DND-41 (cell line): ENCODE measurements around the gene ARHGAP31.

Experiments used
- EZH2 ChIP-seq: IDR thresholded peaks from 3 replicates; pipeline ENCODE4 v1.6.1; 2012; ENCODE audit warnings: borderline replicate concordance, low read depth, mild to moderate bottlenecking, moderate library complexity, low read length, inconsistent platforms; ENCODE audit not compliant: severe bottlenecking
- TF ChIP-seq, protein P1 (sequence below): IDR thresholded peaks from 2 replicates; pipeline ENCODE4 v1.5.1; 2012; ENCODE audit warnings: borderline replicate concordance, low read length, moderate library complexity, mild to moderate bottlenecking; ENCODE audit not compliant: poor library complexity, severe bottlenecking; ENCODE audit errors: extremely low read depth

DNA sequence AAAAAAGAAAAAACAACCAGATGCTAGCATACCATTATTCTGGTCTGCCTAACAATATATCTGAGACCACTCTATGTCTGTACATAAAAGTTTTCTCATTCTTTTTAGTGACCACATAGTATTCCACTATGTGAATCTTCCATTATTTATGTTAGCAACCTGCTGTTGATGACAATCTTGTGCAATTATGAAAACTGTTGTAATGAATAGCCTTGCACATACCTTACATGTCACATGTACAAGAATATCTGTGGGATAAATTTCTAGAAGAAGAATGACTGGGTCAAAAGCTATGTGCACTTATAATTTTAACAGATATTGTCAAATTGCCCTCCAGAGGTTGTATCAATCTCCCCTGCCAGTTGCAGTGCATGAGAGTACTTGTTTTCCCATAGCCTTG lies 62.5 kb downstream of the ARHGAP31 start:
- TF ChIP-seq, protein P1, sequence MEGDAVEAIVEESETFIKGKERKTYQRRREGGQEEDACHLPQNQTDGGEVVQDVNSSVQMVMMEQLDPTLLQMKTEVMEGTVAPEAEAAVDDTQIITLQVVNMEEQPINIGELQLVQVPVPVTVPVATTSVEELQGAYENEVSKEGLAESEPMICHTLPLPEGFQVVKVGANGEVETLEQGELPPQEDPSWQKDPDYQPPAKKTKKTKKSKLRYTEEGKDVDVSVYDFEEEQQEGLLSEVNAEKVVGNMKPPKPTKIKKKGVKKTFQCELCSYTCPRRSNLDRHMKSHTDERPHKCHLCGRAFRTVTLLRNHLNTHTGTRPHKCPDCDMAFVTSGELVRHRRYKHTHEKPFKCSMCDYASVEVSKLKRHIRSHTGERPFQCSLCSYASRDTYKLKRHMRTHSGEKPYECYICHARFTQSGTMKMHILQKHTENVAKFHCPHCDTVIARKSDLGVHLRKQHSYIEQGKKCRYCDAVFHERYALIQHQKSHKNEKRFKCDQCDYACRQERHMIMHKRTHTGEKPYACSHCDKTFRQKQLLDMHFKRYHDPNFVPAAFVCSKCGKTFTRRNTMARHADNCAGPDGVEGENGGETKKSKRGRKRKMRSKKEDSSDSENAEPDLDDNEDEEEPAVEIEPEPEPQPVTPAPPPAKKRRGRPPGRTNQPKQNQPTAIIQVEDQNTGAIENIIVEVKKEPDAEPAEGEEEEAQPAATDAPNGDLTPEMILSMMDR: no peak
- TF ChIP-seq EZH2: no peak
